Mesodermal cell (in vitro differentiated cells): ENCODE data around the gene GSG1L.

ENCODE experiments used
- H3K27ac ChIP-seq: 2 replicates; pipeline ENCODE4 v1.7.0; 2013; ENCODE audit warnings: mild to moderate bottlenecking, low read depth, low read length, moderate library complexity; ENCODE audit not compliant: severe bottlenecking
- H3K36me3 ChIP-seq: 2 replicates; pipeline ENCODE4 v1.7.1; 2013; ENCODE audit warnings: mild to moderate bottlenecking, low read length, moderate library complexity; ENCODE audit not compliant: control insufficient read depth, insufficient read depth
- H3K4me1 ChIP-seq: one replicate; pipeline ENCODE4 v1.7.1; 2013; ENCODE audit warnings: mild to moderate bottlenecking, low read length; ENCODE audit not compliant: insufficient read depth, control insufficient read depth, poor library complexity, severe bottlenecking
- H3K4me3 ChIP-seq: 2 replicates; pipeline ENCODE4 v1.7.0; 2013; ENCODE audit warnings: low read length, control low read depth, mild to moderate bottlenecking; ENCODE audit not compliant: insufficient read depth, poor library complexity, severe bottlenecking; ENCODE audit errors: extremely low read depth
- H3K9me3 ChIP-seq: 2 replicates; pipeline ENCODE4 v1.7.1; 2013; ENCODE audit warnings: mild to moderate bottlenecking, low read length, moderate library complexity; ENCODE audit not compliant: control insufficient read depth
- WGBS, 2 experiments: methylation state at CpG; one replicate each; pipeline ENCODE4 v1.1.5; 2013; ENCODE audit warnings: missing lambda C conversion rate in 2 of 2; ENCODE audit not compliant: insufficient coverage in 2 of 2; 5-methylcytosine and 5-hydroxymethylcytosine counted together

GSG1L gene

DNA sequence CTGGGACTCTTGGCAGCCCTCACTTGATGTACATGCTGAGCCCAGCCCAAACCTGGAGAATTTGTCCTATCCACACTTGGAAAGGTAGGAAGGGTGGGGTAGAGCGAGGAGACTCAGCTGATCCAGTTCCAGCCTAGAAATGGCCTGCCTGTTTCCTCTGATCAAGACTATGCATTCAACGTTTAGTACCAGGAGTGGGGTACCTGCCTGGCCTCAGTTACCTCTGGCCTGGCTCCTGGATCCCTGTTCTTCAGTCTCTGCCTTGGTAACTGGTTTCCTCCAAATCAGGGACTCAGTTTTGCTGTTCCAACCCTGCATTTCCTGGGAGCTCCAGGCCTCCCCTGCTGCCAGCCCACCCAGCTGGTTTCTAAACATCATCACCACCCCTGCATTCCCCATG is 233.5 kb downstream of the GSG1L start:
- no peaks in the 10 kb centered on the region for H3K36me3 ChIP-seq
- 86 to 88% methylated on average over 2 of the region's 2 CpGs for WGBS, 2 experiments
- no peak overlapping the region for H3K4me3 ChIP-seq
- H3K4me1 ChIP-seq, result no peaks in the 10 kb centered on the region
- no peak overlapping the region for H3K27ac ChIP-seq
- peaks cover 11% of the 10 kb centered on the region for H3K9me3 ChIP-seq

DNA sequence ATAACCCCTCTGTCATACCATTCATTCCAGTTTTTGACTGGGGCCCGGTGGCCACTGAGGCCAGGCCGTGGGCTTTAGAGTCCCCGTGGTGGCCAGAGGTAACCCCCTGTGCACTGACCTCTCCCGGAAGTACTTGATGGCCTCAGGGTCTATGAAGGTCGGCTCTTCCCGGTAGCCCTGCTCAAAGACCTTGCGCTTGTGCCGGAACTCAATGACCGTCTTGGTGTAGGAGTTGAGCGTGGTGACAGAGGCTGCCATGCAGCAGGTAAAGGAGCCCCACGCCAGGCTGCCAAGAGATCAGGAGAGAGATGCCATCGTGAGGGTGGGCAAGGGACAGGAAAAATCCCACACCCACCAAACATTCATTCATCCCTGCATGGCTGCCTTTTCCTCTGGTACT is 234.8 kb downstream of the GSG1L start:
- Histone ChIP-seq H3K36me3 (no peaks in the 10 kb centered on the region), H3K4me1 (no peaks in the 10 kb centered on the region), H3K27ac (no peak overlapping the region), H3K9me3 (peaks cover 11% of the 10 kb centered on the region), H3K4me3 (no peak overlapping the region)
- 79 to 84% methylated on average over 9 to 10 of the region's 12 CpGs for WGBS, 2 experiments

DNA sequence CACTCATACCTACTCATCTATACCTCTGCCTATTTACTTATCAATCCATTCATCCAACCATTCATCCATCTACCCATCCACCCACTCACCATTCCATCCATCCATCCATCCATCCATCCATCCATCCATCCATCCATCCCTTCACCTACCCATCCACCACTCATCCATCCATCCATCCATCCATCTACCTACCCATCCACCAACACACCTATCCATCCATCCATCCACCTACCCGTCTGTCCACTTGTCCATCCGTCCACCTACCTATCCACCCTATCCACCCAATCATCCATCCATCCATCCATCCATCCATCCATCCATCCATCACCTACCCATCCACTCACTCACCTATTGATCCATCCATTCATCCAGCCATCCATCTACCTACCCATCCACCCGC is 235.7 kb downstream of the GSG1L start:
- Histone ChIP-seq H3K4me3 (no peak overlapping the region), H3K9me3 (peaks cover 11% of the 10 kb centered on the region), H3K27ac (no peak overlapping the region), H3K36me3 (no peaks in the 10 kb centered on the region), H3K4me1 (peaks cover 2% of the 10 kb centered on the region)
- WGBS, 2 experiments, result 81 to 87% methylated on average over 2 to 3 of the region's 3 CpGs

DNA sequence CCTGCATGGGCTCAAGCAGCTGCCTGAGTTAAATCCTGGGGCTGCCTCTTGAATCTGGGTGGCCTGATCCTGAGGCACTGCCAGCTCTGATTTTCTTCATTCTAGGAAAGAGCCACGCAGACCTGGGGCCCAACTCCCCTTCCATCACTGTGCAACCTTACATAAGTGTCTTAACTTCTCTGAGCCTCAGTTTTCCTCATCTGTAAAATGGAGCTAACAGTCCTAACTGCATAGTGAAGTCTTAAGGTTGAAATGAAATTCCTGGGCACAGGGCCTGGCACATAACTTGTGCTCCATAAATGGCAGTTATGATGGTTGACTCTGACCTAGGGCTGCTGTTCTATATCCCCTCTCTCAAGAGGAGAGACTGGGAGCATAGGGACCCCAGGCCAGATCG is 236.6 kb downstream of the GSG1L start:
- H3K36me3 ChIP-seq, result no peaks in the 10 kb centered on the region
- no peak overlapping the region for H3K27ac ChIP-seq
- peaks cover 6% of the 10 kb centered on the region for H3K4me1 ChIP-seq
- 100% methylated on average over 1 of the region's 2 CpGs; no CpG with 5 or more reads in 1 of the 2 experiments for WGBS, 2 experiments
- peaks cover 11% of the 10 kb centered on the region for H3K9me3 ChIP-seq
- H3K4me3 ChIP-seq, result no peak overlapping the region

DNA sequence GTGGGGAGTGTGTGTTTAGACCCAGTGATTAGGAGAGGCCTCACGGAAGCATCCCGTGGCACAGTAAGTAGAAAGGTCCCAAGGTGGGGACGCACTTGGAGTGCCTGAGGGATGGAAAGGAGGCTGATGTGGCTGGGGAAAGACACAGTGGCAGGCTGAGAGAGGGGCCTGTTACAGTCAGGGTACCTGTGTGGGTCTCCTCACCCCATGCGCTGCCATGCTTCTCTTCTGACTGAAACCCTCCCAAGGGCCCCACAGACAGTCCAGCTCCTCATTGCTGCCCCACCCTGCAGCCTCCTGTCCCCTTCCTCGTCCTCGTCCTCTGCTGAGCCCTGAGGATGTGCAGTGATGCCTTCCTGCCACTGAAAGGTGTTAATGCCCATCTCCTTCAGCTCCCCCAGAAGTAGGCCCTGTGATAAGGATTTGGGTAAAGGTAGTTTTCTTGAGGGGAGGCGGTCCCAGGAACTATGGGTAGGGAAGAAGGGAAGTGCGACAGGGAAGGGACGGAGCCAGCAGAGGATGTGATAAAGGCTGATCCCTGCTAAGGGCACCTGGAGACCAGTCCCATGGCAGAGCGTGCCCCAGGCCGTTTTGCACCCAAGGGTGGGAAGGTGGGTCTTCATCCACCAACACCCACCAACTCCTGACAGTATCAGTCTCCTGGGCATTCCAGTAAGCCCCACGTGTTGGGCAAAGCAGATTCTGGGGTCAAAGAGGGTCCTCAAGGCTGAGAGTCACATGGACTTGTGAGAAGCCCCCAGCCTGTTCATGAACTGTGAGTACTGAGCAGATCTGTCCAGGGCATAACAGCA is 237.2 kb downstream of the GSG1L start:
- Histone ChIP-seq H3K9me3 (peaks cover 11% of the 10 kb centered on the region), H3K36me3 (no peaks in the 10 kb centered on the region), H3K4me3 (no peak overlapping the region), H3K4me1 (peaks cover 6% of the 10 kb centered on the region), H3K27ac (no peak overlapping the region)
- WGBS, 2 experiments, result 82 to 87% methylated on average over 4 to 10 of the region's 12 CpGs

DNA sequence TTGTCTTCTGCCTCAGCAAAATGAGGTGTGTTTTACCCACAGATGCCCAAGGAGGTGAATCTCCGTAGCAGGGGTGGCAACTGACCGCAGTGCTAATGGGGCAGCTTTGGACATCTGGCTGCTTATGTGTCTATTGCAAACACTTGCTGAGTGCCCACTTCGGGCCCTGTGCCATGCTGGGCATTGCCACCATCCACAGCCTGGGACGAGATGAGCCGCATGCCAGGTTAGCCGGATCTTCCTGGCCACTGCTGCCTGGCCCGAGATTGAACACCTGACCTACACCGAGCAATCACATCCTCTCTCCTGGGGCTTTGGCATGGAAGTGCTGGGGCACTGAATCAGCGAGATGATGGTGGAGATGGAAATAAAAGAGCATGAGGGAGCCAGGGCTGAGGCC is 238.7 kb downstream of the GSG1L start:
- WGBS, 2 experiments, result 80 to 82% methylated on average over 7 to 9 of the region's 9 CpGs
- Histone ChIP-seq H3K4me1 (peaks cover 6% of the 10 kb centered on the region), H3K36me3 (no peaks in the 10 kb centered on the region), H3K9me3 (peaks cover under 1% of the 10 kb centered on the region), H3K4me3 (no peak overlapping the region), H3K27ac (no peak overlapping the region)

DNA sequence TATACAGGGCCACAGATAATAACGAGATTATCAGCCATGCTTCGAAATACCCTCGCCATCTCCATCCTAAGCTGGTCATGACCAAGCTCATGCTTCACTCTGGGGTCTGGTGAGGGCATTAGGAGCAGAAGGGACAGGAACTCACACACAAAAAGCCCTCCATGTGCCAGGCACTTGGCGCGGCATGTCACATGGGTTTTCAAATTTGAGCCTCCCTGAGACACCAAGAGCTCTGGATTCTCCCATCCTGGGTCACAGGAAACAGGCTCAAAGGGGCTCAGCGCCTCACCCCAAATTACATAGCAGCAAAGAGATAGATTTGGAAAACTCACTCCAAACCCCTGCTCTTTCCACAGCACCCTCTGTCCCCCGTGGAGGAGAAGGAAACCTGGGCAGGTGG is 239.5 kb downstream of the GSG1L start:
- Histone ChIP-seq H3K9me3 (no peaks in the 10 kb centered on the region), H3K4me1 (peaks cover 6% of the 10 kb centered on the region), H3K36me3 (no peaks in the 10 kb centered on the region), H3K4me3 (no peak overlapping the region), H3K27ac (no peak overlapping the region)
- 83 to 100% methylated on average over 5 to 7 of the region's 7 CpGs for WGBS, 2 experiments

DNA sequence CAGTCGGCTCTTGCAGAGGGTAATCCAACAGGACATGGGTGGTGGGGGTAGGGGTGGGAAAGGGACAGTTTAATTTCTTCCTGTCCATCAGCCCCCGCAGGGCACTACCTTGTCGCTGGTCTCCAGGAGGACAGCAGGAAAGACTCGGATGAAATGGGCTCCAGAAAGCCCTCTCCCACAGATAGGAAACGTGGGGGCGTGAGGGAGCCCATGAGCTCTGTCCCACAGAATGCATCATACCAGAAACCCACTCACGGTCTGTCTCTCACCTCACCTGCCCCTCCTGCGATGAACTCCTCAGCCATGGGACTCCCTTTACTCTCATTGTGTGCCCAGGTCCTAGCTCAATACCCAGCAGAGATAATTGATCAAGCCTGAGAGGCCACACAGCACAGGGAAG is 240.1 kb downstream of the GSG1L start:
- no peaks in the 10 kb centered on the region for H3K36me3 ChIP-seq
- no peaks in the 10 kb centered on the region for H3K9me3 ChIP-seq
- WGBS, 2 experiments, result 84 to 97% methylated on average over 6 to 7 of the region's 8 CpGs

DNA sequence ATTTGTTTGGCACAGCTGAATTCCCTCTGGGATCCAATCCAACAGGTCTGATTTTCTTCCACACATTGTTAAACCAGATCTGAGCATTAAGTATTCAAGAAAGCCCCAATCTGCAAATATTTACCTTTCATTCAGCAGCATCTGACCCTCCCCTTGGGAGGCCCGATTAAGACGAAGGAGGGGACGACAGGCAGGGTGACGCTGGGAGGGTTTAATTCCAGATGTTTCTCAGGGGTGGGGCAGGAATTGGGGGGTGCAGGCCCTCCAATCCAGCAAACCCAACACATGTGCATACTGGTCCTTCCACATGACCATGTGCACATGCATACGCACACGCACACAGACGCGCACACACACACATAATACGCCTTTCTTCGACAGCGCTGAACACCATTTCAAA is 240.5 kb downstream of the GSG1L start:
- Histone ChIP-seq H3K36me3 (no peaks in the 10 kb centered on the region), H3K27ac (no peak overlapping the region), H3K9me3 (no peaks in the 10 kb centered on the region), H3K4me3 (no peak overlapping the region), H3K4me1 (peaks cover 6% of the 10 kb centered on the region)
- WGBS, 2 experiments, result 87 to 100% methylated on average over 2 to 9 of the region's 11 CpGs

More for the DNA sequence above, 240.1 kb downstream of the GSG1L start:
- H3K27ac ChIP-seq, result no peak overlapping the region
- no peak overlapping the region for H3K4me3 ChIP-seq
- H3K4me1 ChIP-seq, result peaks cover 6% of the 10 kb centered on the region

DNA sequence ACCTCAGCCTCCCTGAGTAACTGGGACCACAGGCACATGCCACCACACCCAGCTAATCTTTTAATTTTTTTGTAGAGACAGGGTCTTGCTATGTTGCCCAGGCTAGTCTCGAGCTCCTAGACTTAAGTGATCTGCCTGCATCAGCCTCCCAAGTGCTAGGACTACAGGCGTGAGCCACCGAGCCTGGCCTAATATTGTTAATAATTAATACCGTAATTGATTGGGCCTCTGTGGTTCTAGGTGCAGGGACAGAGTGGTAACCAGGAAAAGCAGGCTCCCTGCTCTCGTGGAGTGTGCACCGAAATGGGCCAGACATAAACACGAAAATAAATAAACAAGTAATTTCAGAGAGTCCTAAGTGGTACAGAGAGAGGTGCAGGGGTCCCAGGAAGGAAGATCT is 241.0 kb downstream of the GSG1L start:
- 90 to 94% methylated on average over 5 to 7 of the region's 7 CpGs for WGBS, 2 experiments
- H3K27ac ChIP-seq, result no peak overlapping the region

DNA sequence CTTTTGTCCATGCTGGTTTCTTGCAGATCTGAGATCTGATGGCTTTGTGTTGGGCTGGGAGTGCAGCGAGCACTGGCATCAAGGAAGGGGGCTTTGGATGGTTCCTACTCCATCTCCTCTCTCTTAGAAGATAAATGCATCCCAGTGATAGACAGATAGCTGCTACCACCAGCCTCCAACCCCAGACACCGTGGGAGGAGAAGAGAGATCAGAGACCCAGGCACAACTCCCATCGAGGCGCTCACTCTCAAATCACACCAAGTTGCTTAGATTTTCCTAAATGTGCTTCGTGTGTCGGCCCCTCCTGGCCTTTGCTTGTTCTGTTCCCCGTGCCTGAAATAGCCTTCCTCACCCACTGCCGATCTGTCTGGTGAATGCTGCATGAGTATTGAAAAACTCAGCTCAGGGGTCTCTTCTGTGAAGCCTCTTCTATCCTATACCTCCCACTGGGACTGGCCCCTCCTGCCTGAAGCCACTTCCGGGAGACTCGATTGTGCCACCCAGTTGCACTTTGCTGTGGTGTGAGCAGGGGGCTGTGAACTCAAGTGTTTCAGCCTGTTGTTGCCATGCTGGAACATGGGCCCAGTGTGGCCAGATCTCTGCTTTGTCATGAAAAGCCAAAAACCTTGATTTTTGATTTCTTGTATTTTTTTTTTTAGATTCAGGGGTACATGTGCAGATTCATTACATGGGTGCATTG is 242.7 kb downstream of the GSG1L start:
- 89 to 90% methylated on average over 8 of the region's 10 CpGs for WGBS, 2 experiments
- H3K4me3 ChIP-seq, result no peak overlapping the region

More for the DNA sequence above, 241.0 kb downstream of the GSG1L start:
- no peaks in the 10 kb centered on the region for H3K9me3 ChIP-seq
- no peak overlapping the region for H3K4me3 ChIP-seq
- no peaks in the 10 kb centered on the region for H3K36me3 ChIP-seq
- peaks cover 6% of the 10 kb centered on the region for H3K4me1 ChIP-seq

More for the DNA sequence above, 242.7 kb downstream of the GSG1L start:
- Histone ChIP-seq H3K4me1 (peaks cover 6% of the 10 kb centered on the region), H3K36me3 (no peaks in the 10 kb centered on the region), H3K9me3 (no peaks in the 10 kb centered on the region), H3K27ac (no peak overlapping the region)
